GM13977 (cell line): ENCODE results near the gene TIMELESS.

Source experiments
- DNase-seq: peaks from one replicate; pipeline ENCODE4 v3.0.0; 2012; ENCODE audit warnings: low spot score
- CTCF ChIP-seq: IDR thresholded peaks from 2 replicates; pipeline ENCODE4 v1.5.1; 2012; ENCODE audit warnings: mild to moderate bottlenecking, control low read depth; ENCODE audit not compliant: insufficient read depth; ENCODE audit errors: extremely low read depth, missing control alignments
- in situ Hi-C: fragments of 300-500 bp; cut with MboI; formaldehyde crosslinking; loops from one replicate; pipeline ENCODE4 v1.12.0; 2022; ENCODE audit warnings: low sequenced_read_pairs, low pct_unique_long_range_greater_than_20kb, mixed read lengths, inconsistent platforms; ENCODE audit not compliant: unreplicated experiment

TIMELESS gene

DNA sequence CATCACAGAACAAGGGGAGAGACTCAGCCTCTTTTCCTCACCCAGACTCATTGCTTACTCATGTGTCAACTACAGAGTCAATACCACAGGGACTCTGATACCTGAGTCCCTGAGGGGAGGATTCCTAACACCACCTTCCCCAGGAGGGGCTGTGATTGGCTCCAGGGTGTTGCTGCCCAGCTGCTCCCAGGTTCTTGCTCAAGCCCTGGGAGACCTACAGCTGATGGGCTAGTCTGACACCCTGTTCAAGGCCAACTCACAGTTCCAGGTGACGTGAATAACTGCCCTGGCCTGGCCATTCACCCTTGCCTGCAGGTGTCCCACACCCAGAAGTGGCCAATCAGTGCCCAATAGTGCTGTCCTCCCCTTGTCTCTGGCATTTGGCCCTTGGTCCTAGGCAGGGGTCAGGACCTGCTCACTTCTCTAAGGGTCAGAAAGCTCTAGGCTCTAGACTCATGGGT lies 27.8 kb upstream of the TIMELESS start:
- TF ChIP-seq CTCF: no peak
- in situ Hi-C loops: no loop called here

GRCh38 chr12:56476143-56476542 lies 26.9 kb upstream of the TIMELESS start:
- in situ Hi-C loops: no loop called here
- no peak for TF ChIP-seq CTCF
- DNase-seq: no peak

More for the DNA sequence above, 27.8 kb upstream of the TIMELESS start:
- no peak for DNase-seq

DNA sequence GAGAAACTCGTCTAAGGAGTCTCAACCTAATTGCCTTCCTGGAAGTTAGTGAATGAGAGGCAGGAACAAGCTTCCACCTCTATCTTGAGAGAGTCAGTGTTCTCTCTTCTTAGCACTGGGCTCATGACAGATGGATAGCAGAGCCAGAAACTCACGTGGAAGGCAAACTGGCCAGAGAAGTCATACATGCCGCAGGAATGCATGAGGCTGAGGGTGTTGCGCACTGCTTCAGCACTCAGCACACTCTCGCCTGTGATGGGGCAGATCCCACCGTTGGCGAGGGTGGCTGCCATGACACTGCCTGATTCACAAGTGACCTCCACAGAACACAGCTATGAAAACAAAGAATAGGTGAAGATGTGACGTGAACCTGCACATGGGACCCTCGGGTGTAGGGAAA lies 25.2 kb upstream of the TIMELESS start:
- no peak for TF ChIP-seq CTCF
- no peak for DNase-seq
- in situ Hi-C loops: no loop called here

- DNase-seq: no peak
- TF ChIP-seq CTCF: no peak
- in situ Hi-C loops: no loop called here
Measured at GRCh38 chr12:56469007-56469930, 20.0 kb upstream of the TIMELESS start.

DNA sequence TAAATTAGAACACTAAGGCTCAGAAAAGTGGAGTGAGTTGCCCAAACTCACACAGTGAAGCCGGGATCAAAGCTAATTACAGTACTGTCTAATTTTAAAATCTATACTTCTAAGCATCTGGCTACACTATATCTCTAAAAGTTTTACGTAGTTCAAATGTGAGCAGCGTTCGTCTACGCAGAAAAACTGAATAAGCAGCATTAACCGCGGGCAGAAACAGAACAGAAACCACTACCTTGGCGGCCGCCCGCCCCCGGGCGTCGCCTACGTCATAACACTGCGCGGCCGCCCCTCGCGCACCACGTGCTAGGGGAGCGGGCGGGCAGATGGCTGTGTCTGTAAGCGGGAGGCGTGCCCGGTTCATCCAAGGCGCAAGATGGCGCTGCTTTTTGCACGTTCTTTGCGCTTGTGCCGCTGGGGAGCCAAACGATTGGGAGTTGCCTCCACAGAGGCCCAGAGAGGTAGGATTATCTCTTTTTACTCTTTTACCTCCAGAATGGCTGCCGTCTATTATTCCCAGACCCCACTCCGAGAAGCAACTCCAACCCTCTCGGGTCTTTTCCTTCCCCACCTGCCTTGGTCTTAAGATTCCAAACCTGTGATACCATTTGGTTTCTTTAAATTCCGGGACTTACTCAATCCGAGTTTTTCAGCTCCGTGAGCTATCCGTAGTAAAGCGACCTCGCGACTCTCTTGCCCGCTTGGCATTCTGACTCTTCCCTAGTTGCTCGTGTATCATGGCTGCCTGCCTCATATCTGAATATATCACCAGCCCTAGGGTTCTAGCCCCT lies 19.2 kb upstream of the TIMELESS start, which contains the start of gene SPRYD4:
TSS of gene SPRYD4 (plus strand) at position 363 of the 791 bp plus-strand sequence. CDS start at position 377, 14 bp downstream.
- in situ Hi-C loops: no loop called here
- peak; percentile 50 for TF ChIP-seq CTCF
- peak; percentile 93 for DNase-seq

DNA sequence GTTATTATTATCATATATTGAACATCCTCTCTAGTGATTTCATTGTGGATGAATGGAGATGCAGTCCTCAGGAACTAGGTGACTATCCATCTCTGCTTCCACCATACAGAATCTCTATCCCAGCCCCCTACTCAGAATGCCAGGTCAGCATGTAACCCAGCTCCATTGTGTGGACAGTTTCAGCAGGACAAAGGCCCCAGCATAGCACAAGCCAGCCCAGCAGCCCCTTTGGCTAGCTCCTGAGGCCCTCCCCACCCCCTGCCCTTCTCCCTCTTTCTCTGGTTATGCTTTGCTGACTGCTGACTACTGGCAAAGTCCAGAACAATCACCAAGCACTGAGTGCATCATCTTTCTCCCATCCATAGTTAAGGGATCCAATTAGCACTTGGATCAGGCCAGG lies 13.3 kb upstream of the TIMELESS start:
- no peak for TF ChIP-seq CTCF
- DNase-seq: no peak
- in situ Hi-C loops: no loop called here
